Epithelial cell of umbilical artery (primary cell): Measurements from ENCODE around the gene LDOC1. TPM values are rescaled to one million over a fixed set of nuclear protein-coding genes. Genes with fewer than 3 reads are reported as not detected.

ENCODE experiments used
- total RNA-seq: library from RNA; depleted of rRNA; stranded (reverse); fragments of >200 nt; gene quantifications from 2 replicates; pipeline ENCODE4 v1.2.3, GENCODE V29; 2014

LDOC1 gene
- 3.0 and 3.6 TPM in 2 replicates for total RNA-seq

DNA sequence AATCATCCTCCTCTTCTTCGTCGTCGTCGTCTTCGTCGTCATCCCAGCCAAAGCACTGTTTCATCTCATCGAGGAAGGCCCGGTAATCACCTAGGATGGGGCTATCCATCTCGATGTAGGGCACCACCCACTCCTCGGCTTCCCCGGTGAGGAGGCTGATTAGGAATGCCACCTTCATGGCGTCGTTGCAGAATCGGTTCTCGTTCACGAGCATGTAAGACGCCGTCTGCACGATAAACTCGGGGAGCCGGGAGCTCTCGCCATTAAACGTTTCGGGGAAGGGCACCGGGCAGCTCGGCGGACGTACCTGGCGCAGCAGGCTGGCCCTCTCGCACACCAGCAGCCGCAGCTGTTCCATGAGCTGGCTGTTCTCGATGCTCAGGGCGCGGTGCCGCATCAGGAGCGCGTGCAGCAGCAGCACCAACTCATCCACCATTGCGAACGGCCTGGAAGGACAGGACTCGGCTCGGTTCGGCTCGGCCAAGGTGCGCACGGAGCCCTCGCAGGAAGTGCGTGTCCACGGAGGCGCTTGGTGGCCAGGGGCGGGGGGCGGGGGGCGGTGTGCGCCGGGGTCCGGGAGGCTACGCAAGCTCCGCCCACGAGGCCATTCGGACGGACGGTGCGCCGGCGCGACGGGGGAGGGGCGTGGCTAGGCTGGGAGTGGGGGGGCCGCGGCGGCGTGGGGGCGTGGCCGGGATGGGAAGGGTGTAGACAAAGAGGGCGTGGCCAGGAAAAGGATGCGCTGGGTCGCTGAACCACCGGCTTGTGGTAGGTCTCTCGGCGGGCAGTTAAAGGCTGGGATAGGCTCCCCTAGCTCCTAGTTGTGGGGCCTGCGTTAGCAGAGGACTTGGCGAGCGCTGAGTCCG lies at the start of gene LDOC1:
Gene LDOC1 (minus strand): TSS at position 544 of the 866 bp plus-strand sequence. CDS start 108 bp downstream, at position 436.

Other genes with a start within 250 kb of the LDOC1 start
- not detected in 2 replicates for gene SPANXB1, start 174.5 kb downstream of the LDOC1 start, total RNA-seq
- gene SPANXC, start 65.4 kb upstream of the LDOC1 start, total RNA-seq = not detected in 2 replicates